SK-N-SH (cell line): Measurements from ENCODE around the gene POU2AF1.

Source experiments
- CTCF ChIP-seq: fragments of 200-600 bp; sonication (generic); IDR thresholded peaks from 2 replicates; pipeline ENCODE4 v1.6.1; 2017; ENCODE audit warnings: antibody characterized with exemption, mild to moderate bottlenecking, moderate library complexity
- JUND ChIP-seq: IDR thresholded peaks from 2 replicates; pipeline ENCODE4 v1.4.0; 2012
- MAX ChIP-seq: IDR thresholded peaks from 2 replicates; pipeline ENCODE4 v1.4.0; 2012; ENCODE audit warnings: low read depth
- NFIC ChIP-seq: IDR thresholded peaks from 2 replicates; pipeline ENCODE4 v1.4.0; 2012; ENCODE audit warnings: borderline replicate concordance
- POLR2AphosphoS5 ChIP-seq: IDR thresholded peaks from 2 replicates; pipeline ENCODE4 v1.6.1; 2012; ENCODE audit warnings: low read depth, low read length
- TAF1 ChIP-seq: IDR thresholded peaks from 2 replicates; pipeline ENCODE4 v1.6.1; 2012; ENCODE audit warnings: low read depth, mild to moderate bottlenecking, low read length, moderate library complexity, borderline replicate concordance
- ZBTB33 ChIP-seq: IDR thresholded peaks from 2 replicates; pipeline ENCODE4 v1.4.0; 2012; ENCODE audit warnings: low read depth, borderline replicate concordance

GRCh38 chr11:111359223-111360149 is 19.6 kb downstream of the POU2AF1 start:
- no peak for TF ChIP-seq TAF1
- no peak for TF ChIP-seq POLR2AphosphoS5
- no peak for TF ChIP-seq CTCF
- no peak for TF ChIP-seq JUND
- no peak for TF ChIP-seq NFIC
- TF ChIP-seq MAX = no peak
- TF ChIP-seq ZBTB33 = no peak
